Measurements from ENCODE around the gene KIF19. TPM values are rescaled to one million over a fixed set of nuclear protein-coding genes. Genes with fewer than 3 reads are reported as not detected.

KIF19 gene
- total and polyA plus RNA-seq, 10 of the 15 experiments (the other 5 are each of a cell fraction or from before 2014, with no cell fraction given), result 0.06 to 0.07 TPM; not detected in 8

- TF ChIP-seq YBX1 (IDR thresholded peaks at IDR 0.05) (no peak), TCF12 (IDR thresholded peaks at IDR 0.05; ENCODE audit: low read depth, low read length) (no peak), RELB (IDR thresholded peaks at IDR 0.05; ENCODE audit: low read depth) (no peak), HDGF (IDR thresholded peaks at IDR 0.05) (no peak), TCF7 (IDR thresholded peaks at IDR 0.05; ENCODE audit: borderline replicate concordance) (no peak), NFXL1 (IDR thresholded peaks at IDR 0.05; ENCODE audit: borderline replicate concordance) (no peak), NFYB (IDR thresholded peaks at IDR 0.05; ENCODE audit: insufficient read depth, low read depth, low read length) (no peak), ESRRA (IDR thresholded peaks at IDR 0.05; ENCODE audit: low read length) (no peak), LARP7 (IDR thresholded peaks at IDR 0.05) (no peak), RELA (IDR thresholded peaks at IDR 0.05; ENCODE audit: borderline replicate concordance, partially characterized antibody) (no peak), SP1 (IDR thresholded peaks at IDR 0.05; ENCODE audit: low read depth, low read length) (no peak), RAD21 (IDR thresholded peaks at IDR 0.05; ENCODE audit: insufficient read depth, low read depth, low read length) (no peak)
Observed at GRCh38 chr17:74355065-74355464, 29.0 kb downstream of the KIF19 start (continued).

- no peaks in the 10 kb centered on the region; the same call in 1 of the 2 replicates for H4K20me1 ChIP-seq (ENCODE audit: control insufficient read depth, insufficient read depth)
- ATAC-seq (no peak), DNase-seq (ENCODE audit: low read depth, low spot score) (no peak), FAIRE-seq (no peak)
- in situ Hi-C loops (cut with MboI) (no loop called here), intact Hi-C loops (cut with micrococcal nuclease; ENCODE audit: unreplicated experiment) (no loop called here)
- no peaks in the 10 kb centered on the region for H3K4me1 ChIP-seq (ENCODE audit: control insufficient read depth, insufficient read depth, low read length)
- TF ChIP-seq SUZ12 (IDR thresholded peaks at IDR 0.05; ENCODE audit: unreplicated experiment) (peak; percentile 20), SUPT20H (IDR thresholded peaks at IDR 0.05; ENCODE audit: borderline replicate concordance, control insufficient read depth, low read depth, low read length) (no peak), JUNB (IDR thresholded peaks at IDR 0.05) (no peak), POLR2AphosphoS2 (IDR thresholded peaks at IDR 0.05; ENCODE audit: low read depth, low read length) (no peak)
- H3K9ac ChIP-seq (ENCODE audit: control insufficient read depth, insufficient read depth, low read length), result no peak overlapping the region
- H3K4me2 ChIP-seq (ENCODE audit: control insufficient read depth, insufficient read depth), result no peak overlapping the region
- H3K27ac ChIP-seq (ENCODE audit: control insufficient read depth, insufficient read depth), result no peak overlapping the region
- H3K4me3 ChIP-seq, result no peak overlapping the region
- ChIA-PET CTCF (no interaction called here), POLR2A (no interaction called here), RAD21 (ENCODE audit: unreplicated experiment) (no interaction called here), SMC1A (ENCODE audit: uncharacterized antibody, unreplicated experiment) (no interaction called here)
- no peaks in the 10 kb centered on the region for H3K36me3 ChIP-seq (ENCODE audit: control insufficient read depth in 2 of 2, insufficient read depth in 2 of 2, low read length in 1 of 2)
- no peak overlapping the region for H2AFZ ChIP-seq (ENCODE audit: control insufficient read depth, low read depth, low read length)
- H3K27me3 ChIP-seq (replicated peaks in 1 of 2; ENCODE audit: control insufficient read depth in 2 of 2, insufficient read depth in 2 of 2, low read length in 1 of 2), result peaks cover 5 to 10% of the 10 kb centered on the region in 2 experiments; a peak in 3 of 4 replicates
- H3K79me2 ChIP-seq (ENCODE audit: control insufficient read depth, insufficient read depth, low read length), result no peaks in the 10 kb centered on the region
- no peaks in the 10 kb centered on the region for H3K9me3 ChIP-seq (replicated peaks; ENCODE audit: control insufficient read depth, insufficient read depth, low read length)
- WGBS (ENCODE audit: insufficient coverage, insufficient replicate concordance, low lambda C conversion rate, missing lambda C conversion rate), result 17% methylated on average over 92 of the region's 105 CpGs
- BruUV-seq (replicated peaks), result no TSS peak
Observed at GRCh38 chr17:74356646-74357465, 30.8 kb downstream of the KIF19 start.
